A673 (cell line): ENCODE measurements around the gene ARHGAP32.

Source experiments
- CTCF ChIP-seq: fragments of 300-800, 200-600 bp; sonication (generic); conservative IDR thresholded peaks from 2 replicates; pipeline ENCODE4 v1.5.1; 2017; ENCODE audit warnings: low read depth, mild to moderate bottlenecking, antibody characterized with exemption, low read length, moderate library complexity, mixed read lengths
- EZH2 ChIP-seq: fragments of 200-600 bp; sonication (generic); IDR thresholded peaks from 2 replicates; pipeline ENCODE4 v1.6.1; 2017; ENCODE audit warnings: borderline replicate concordance, low read depth, mild to moderate bottlenecking, mixed read lengths, antibody characterized with exemption, low read length; ENCODE audit not compliant: poor library complexity, severe bottlenecking

GRCh38 chr11:129223260-129223659 lies 31.1 kb upstream of the ARHGAP32 start:
- no peak for TF ChIP-seq CTCF
- no peak for TF ChIP-seq EZH2
